ENCODE data around the gene TDRD10. TPM values are rescaled to one million over a fixed set of nuclear protein-coding genes. Genes with fewer than 3 reads are reported as not detected.

Gene TDRD10
- polyA plus RNA-seq, 1 donor = 1.8 TPM

DNA sequence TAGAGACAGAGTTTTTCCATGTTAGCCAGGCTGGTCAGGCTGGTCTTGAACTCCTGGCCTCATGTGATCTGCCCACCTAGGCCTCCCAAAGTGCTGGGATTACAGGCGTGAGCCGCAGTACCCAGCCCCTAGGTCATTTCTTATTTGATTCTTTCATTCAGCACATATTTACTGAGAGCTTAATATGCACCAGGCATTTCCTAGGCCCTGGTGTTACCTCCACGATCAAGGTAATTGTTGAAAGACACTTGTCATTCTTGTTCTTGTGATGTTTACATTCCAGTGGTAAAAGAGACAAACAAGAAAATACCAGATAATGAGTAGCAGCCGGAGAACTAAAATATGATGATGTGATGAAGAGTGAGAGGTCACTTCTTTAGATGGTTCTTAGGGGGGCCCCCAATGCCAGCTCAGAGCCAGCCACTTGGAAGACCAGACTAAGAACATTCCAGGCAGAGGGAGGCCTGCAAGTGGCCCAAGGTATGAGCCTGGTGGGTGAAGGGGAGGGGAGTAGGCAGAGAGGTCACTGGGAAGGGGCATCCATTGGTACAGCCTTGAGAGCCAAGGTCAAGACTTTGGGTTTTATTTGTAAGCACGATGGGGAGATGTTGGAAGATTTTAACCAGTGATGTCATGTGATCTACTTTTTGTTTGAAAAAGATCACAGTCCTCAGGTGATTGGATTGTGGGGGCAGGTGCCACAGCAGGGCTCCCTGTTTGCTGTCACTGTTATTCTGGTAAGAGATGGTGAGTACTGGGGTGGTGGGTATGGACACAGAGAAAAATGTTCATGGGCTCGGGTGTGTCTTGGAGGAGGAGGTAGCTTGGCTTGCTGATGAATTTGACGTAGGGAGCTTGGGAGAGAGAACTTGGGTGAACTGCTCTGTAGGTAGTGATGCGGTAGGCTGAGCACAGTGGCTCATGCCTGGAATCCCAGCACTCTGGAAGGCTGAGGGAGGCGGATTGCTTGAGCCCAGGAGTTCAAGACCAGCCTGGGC lies 37.8 kb downstream of the TDRD10 start:
- Histone ChIP-seq H3K27me3 (ENCODE audit: control insufficient read depth, insufficient read depth, low read length) (peaks cover 26% of the 10 kb centered on the region), H3K9me3 (ENCODE audit: control insufficient read depth, low read depth, low read length) (no peaks in the 10 kb centered on the region), H3K27ac (ENCODE audit: low read length) (no peak overlapping the region), H3K4me3 (ENCODE audit: low read length) (no peak overlapping the region), H3K4me1 (ENCODE audit: control insufficient read depth, insufficient read depth, low read length) (no peaks in the 10 kb centered on the region), H3K36me3 (ENCODE audit: control insufficient read depth, insufficient read depth, low read length) (no peaks in the 10 kb centered on the region)
- no peak for DNase-seq
- no CpG with 5 or more reads among the region's 9 CpGs for WGBS (ENCODE audit: insufficient coverage, low lambda C conversion rate)

- Histone ChIP-seq H3K27me3 (ENCODE audit: control insufficient read depth, insufficient read depth, low read length) (peaks cover 28% of the 10 kb centered on the region), H3K9me3 (ENCODE audit: control insufficient read depth, low read depth, low read length) (no peaks in the 10 kb centered on the region), H3K36me3 (ENCODE audit: control insufficient read depth, insufficient read depth, low read length) (no peaks in the 10 kb centered on the region), H3K4me1 (ENCODE audit: control insufficient read depth, insufficient read depth, low read length) (no peaks in the 10 kb centered on the region), H3K4me3 (ENCODE audit: low read length) (no peak overlapping the region), H3K27ac (ENCODE audit: low read length) (no peak overlapping the region)
- no peak for DNase-seq
- no CpG with 5 or more reads among the region's 6 CpGs for WGBS (ENCODE audit: insufficient coverage, low lambda C conversion rate)
These were observed 39.2 kb downstream of the TDRD10 start for GRCh38 chr1:154541231-154541630.

- H3K27me3 ChIP-seq (ENCODE audit: control insufficient read depth, insufficient read depth, low read length) = peaks cover 19% of the 10 kb centered on the region
- peak; percentile 86 to 90 for DNase-seq
- H3K27ac ChIP-seq (ENCODE audit: low read length) = peak overlapping the region; percentile 68
- no peaks in the 10 kb centered on the region for H3K9me3 ChIP-seq (ENCODE audit: control insufficient read depth, low read depth, low read length)
- H3K4me3 ChIP-seq (ENCODE audit: low read length) = no peak overlapping the region
- H3K36me3 ChIP-seq (ENCODE audit: control insufficient read depth, insufficient read depth, low read length) = peaks cover 29% of the 10 kb centered on the region
- WGBS (ENCODE audit: insufficient coverage, low lambda C conversion rate) = no CpG with 5 or more reads among the region's 13 CpGs
- peaks cover 20% of the 10 kb centered on the region for H3K4me1 ChIP-seq (ENCODE audit: control insufficient read depth, insufficient read depth, low read length)
These were observed 44.4 kb downstream of the TDRD10 start for GRCh38 chr1:154546264-154547063.

DNA sequence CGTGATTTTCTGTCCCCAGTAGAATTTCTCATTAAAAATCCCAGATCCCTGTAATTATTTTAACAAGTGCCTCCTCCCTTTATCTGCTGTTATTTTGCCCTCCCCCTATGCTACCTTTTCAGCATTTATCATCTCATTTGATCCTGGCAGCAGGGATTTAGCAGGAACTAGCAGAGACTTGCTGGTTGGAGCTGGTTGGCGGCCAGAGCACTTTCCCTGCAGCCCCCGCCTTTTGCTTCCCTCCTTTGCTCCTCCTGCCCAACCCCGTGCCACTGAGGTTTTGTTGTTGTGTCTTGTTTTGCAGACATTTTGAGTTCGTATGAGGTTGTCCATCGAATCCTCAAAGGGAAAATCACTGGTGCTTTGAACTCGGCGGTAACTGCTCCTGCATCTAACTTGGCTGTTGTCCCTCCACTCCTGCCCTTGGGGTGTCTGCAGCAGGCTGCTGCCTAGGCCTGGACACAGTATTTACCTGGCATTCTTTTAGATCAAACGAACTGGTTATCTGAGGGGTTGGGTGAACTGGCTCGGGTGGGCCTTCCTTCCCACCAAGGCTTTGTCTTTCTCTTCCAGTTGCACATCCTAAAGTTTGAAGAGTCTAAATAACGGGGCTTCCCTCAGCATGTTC lies 45.2 kb downstream of the TDRD10 start:
- H3K4me3 ChIP-seq (ENCODE audit: low read length) = no peak overlapping the region
- peaks cover 37% of the 10 kb centered on the region for H3K36me3 ChIP-seq (ENCODE audit: control insufficient read depth, insufficient read depth, low read length)
- WGBS (ENCODE audit: insufficient coverage, low lambda C conversion rate) = 100% methylated on average over 1 of the region's 11 CpGs
- DNase-seq = no peak
- peak overlapping the region; percentile 68 for H3K27ac ChIP-seq (ENCODE audit: low read length)
- H3K4me1 ChIP-seq (ENCODE audit: control insufficient read depth, insufficient read depth, low read length) = peaks cover 20% of the 10 kb centered on the region
- H3K9me3 ChIP-seq (ENCODE audit: control insufficient read depth, low read depth, low read length) = no peaks in the 10 kb centered on the region
- H3K27me3 ChIP-seq (ENCODE audit: control insufficient read depth, insufficient read depth, low read length) = peaks cover 12% of the 10 kb centered on the region

DNA sequence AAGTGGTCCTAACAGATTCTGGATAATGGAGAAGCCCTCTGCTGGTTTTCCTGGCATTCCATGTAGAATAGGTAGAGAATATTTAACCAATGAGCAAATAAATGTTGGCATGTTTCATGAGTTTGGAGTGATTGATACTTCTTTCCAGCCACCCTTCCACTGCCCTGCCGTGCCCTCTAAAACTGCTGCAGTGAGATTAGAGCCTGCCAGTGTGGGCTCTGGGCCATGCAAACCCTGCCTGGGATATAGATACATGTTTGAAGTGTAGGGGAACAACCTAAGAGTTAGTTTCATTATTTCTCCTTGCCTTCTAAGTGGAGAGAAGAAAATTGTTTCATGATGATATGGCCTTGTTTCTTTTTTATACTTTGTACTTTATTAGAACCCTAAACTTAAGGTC lies 46.0 kb downstream of the TDRD10 start:
- Histone ChIP-seq H3K4me3 (ENCODE audit: low read length) (no peak overlapping the region), H3K4me1 (ENCODE audit: control insufficient read depth, insufficient read depth, low read length) (peaks cover 20% of the 10 kb centered on the region), H3K9me3 (ENCODE audit: control insufficient read depth, low read depth, low read length) (no peaks in the 10 kb centered on the region), H3K36me3 (ENCODE audit: control insufficient read depth, insufficient read depth, low read length) (peaks cover 45% of the 10 kb centered on the region), H3K27ac (ENCODE audit: low read length) (no peak overlapping the region), H3K27me3 (ENCODE audit: control insufficient read depth, insufficient read depth, low read length) (peaks cover 12% of the 10 kb centered on the region)
- peak in 1 of 2 donors; percentile 15 for DNase-seq
- WGBS (ENCODE audit: insufficient coverage, low lambda C conversion rate) = no CpG with 5 or more reads among the region's 1 CpG

DNA sequence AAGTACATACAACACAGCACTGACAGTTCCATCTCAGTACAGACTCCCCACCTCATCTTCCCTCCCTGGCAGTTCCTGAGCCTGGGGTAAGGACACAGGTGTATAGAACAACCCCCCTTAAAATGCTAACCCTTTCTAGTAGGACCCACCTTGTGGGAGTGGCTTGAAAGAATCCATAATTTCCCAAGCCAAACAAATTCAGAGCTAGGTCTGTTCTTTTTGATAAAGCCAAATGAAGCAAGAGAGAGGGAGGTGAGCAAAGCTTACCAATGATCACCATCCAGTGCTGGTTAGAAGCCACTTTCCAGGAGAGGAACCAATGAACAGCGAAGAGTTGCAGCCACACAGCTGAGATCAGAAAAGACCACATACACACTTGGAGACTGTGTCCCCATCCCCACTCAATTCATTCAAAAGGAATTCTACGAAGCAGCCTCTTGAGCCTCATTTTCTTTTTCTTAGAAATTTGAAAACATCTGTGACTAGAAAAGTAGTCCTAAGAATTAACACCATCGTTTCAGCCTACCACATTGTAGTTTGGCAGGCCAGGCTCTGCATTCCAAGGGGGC lies 47.3 kb downstream of the TDRD10 start:
- Histone ChIP-seq H3K4me3 (ENCODE audit: low read length) (no peak overlapping the region), H3K36me3 (ENCODE audit: control insufficient read depth, insufficient read depth, low read length) (peaks cover 56% of the 10 kb centered on the region), H3K4me1 (ENCODE audit: control insufficient read depth, insufficient read depth, low read length) (peaks cover 20% of the 10 kb centered on the region), H3K27ac (ENCODE audit: low read length) (no peak overlapping the region), H3K27me3 (ENCODE audit: control insufficient read depth, insufficient read depth, low read length) (peaks cover 6% of the 10 kb centered on the region), H3K9me3 (ENCODE audit: control insufficient read depth, low read depth, low read length) (no peaks in the 10 kb centered on the region)
- DNase-seq = no peak
- no CpG with 5 or more reads among the region's 3 CpGs for WGBS (ENCODE audit: insufficient coverage, low lambda C conversion rate)

GRCh38 chr1:154550070-154550469 lies 48.1 kb downstream of the TDRD10 start:
- peaks cover 20% of the 10 kb centered on the region for H3K4me1 ChIP-seq (ENCODE audit: control insufficient read depth, insufficient read depth, low read length)
- no peak overlapping the region for H3K27ac ChIP-seq (ENCODE audit: low read length)
- DNase-seq = no peak
- no peaks in the 10 kb centered on the region for H3K27me3 ChIP-seq (ENCODE audit: control insufficient read depth, insufficient read depth, low read length)
- 60% methylated on average over 1 of the region's 5 CpGs for WGBS (ENCODE audit: insufficient coverage, low lambda C conversion rate)
- H3K4me3 ChIP-seq (ENCODE audit: low read length) = no peak overlapping the region
- H3K36me3 ChIP-seq (ENCODE audit: control insufficient read depth, insufficient read depth, low read length) = peaks cover 64% of the 10 kb centered on the region
- H3K9me3 ChIP-seq (ENCODE audit: control insufficient read depth, low read depth, low read length) = no peaks in the 10 kb centered on the region

- H3K36me3 ChIP-seq (ENCODE audit: control insufficient read depth, insufficient read depth, low read length) = peaks cover 70% of the 10 kb centered on the region
- no peak overlapping the region for H3K4me3 ChIP-seq (ENCODE audit: low read length)
- 80% methylated on average over 1 of the region's 6 CpGs for WGBS (ENCODE audit: insufficient coverage, low lambda C conversion rate)
- H3K9me3 ChIP-seq (ENCODE audit: control insufficient read depth, low read depth, low read length) = no peaks in the 10 kb centered on the region
- H3K4me1 ChIP-seq (ENCODE audit: control insufficient read depth, insufficient read depth, low read length) = peaks cover 20% of the 10 kb centered on the region
- no peak overlapping the region for H3K27ac ChIP-seq (ENCODE audit: low read length)
- DNase-seq = no peak
- H3K27me3 ChIP-seq (ENCODE audit: control insufficient read depth, insufficient read depth, low read length) = no peaks in the 10 kb centered on the region
These were observed 48.6 kb downstream of the TDRD10 start for GRCh38 chr1:154550657-154551056.

GRCh38 chr1:154551474-154551873 lies 49.5 kb downstream of the TDRD10 start:
- no CpG with 5 or more reads among the region's 4 CpGs for WGBS (ENCODE audit: insufficient coverage, low lambda C conversion rate)
- no peak for DNase-seq
- Histone ChIP-seq H3K4me1 (ENCODE audit: control insufficient read depth, insufficient read depth, low read length) (peaks cover 23% of the 10 kb centered on the region), H3K9me3 (ENCODE audit: control insufficient read depth, low read depth, low read length) (no peaks in the 10 kb centered on the region), H3K36me3 (ENCODE audit: control insufficient read depth, insufficient read depth, low read length) (peaks cover 76% of the 10 kb centered on the region), H3K27me3 (ENCODE audit: control insufficient read depth, insufficient read depth, low read length) (no peaks in the 10 kb centered on the region), H3K4me3 (ENCODE audit: low read length) (no peak overlapping the region), H3K27ac (ENCODE audit: low read length) (no peak overlapping the region)

DNA sequence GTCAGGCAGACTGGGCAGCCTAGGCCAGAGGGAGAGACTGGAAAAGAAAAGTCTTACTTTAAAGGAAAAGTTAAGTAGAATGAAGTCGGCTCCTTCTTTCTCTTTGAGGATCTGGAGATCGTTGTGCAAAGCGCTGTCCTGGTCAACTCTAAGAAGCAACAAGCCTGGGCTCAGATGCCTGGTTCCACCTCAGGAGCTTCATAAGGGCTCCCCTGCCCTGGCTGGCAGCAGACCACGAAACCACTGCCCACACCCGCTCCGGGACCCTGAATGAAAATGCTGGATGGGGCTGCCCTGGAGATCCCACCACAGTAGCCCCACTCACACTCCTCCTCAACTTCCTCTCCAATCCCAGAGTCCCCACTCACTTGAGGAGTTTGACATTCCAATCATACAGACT lies 50.0 kb downstream of the TDRD10 start:
- H3K9me3 ChIP-seq (ENCODE audit: control insufficient read depth, low read depth, low read length) = no peaks in the 10 kb centered on the region
- no peak for DNase-seq
- no CpG with 5 or more reads among the region's 6 CpGs for WGBS (ENCODE audit: insufficient coverage, low lambda C conversion rate)
- H3K27ac ChIP-seq (ENCODE audit: low read length) = no peak overlapping the region
- no peaks in the 10 kb centered on the region for H3K27me3 ChIP-seq (ENCODE audit: control insufficient read depth, insufficient read depth, low read length)
- peaks cover 76% of the 10 kb centered on the region for H3K36me3 ChIP-seq (ENCODE audit: control insufficient read depth, insufficient read depth, low read length)
- no peak overlapping the region for H3K4me3 ChIP-seq (ENCODE audit: low read length)
- H3K4me1 ChIP-seq (ENCODE audit: control insufficient read depth, insufficient read depth, low read length) = peaks cover 25% of the 10 kb centered on the region
